ENCODE results near the gene TNNI3.
"Not testable (repeated sequence)": the region's sequence is repeated elsewhere in the genome, so short reads cannot be mapped to it uniquely, and the experiment has no call there.

Gene TNNI3

GRCh38 chr19:55181740-55182139 is 24.2 kb upstream of the TNNI3 start:
- H3K4me3 ChIP-seq (ENCODE audit: low read length) = no peak overlapping the region

DNA sequence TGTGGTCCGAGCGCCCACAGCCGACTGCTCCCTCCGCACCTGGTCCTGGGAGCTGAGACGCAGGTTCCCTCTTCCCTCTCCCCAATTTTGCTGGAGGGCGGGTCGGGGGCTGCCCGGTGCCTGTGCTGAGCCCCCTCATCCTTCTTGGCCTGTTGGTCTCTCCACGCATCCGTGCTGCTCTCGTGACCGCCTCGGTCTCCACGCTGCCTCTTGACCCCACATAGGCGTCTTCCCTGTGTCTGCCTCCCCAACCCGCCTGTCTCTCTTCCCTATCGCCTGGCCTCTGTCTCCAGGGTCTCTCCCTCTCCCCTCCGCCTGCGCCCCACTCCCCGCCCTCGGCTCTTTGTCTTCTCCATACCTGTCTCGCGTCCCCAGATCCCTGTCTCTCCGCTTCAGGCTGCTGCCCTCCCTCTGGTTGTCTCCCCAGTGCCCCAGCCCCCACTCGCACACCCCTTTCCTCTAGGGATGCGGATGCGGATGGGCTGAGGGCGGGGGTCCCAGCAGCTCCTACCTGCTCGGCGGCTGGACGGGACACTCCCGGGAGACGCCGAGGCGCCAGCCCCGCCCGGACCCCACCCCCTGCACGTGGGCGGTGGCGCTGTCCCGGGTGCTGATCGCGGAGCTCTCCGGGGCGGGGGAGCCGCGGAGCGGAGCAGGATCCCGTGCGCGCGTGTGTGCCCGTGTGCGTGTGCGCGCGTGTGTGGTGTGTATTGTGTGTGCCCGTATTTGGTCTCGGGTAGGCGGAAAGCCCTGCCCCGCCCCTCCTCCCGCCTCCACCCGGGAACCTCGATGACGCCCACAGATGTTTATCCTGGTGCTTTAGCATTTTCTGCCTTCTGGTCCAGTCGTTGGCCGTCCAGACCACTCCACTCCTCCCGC is 22.3 kb upstream of the TNNI3 start, which contains the start of gene SYT5:
Gene SYT5 (minus strand): TSS at position 684 of the 879 bp plus-strand sequence. CDS start 1,248 bp downstream, outside the sequence.
- Histone ChIP-seq H3K4me3 (ENCODE audit: low read length) (peak within 1 kb of the TSS; percentile 56), H3K4me1 (ENCODE audit: control insufficient read depth, insufficient read depth, low read length) (peaks cover 10% of the 10 kb centered on the region), H3K4me2 (ENCODE audit: low read length) (peak within 1 kb of the TSS; percentile 76), H3K9ac (ENCODE audit: low read depth, low read length) (no peak within 1 kb of the TSS), H3K27me3 (ENCODE audit: control insufficient read depth, insufficient read depth, low read length) (peaks cover 59% of the 10 kb centered on the region), H3K9me3 (replicated peaks; ENCODE audit: low read length) (no peaks in the 10 kb centered on the region), H3K36me3 (ENCODE audit: insufficient read depth, low read length) (no peaks in the 10 kb centered on the region)

More at GRCh38 chr19:55181740-55182139, 24.2 kb upstream of the TNNI3 start:
- Histone ChIP-seq H3K4me2 (ENCODE audit: low read length) (no peak overlapping the region), H3K9ac (ENCODE audit: low read depth, low read length) (no peak overlapping the region), H3K4me1 (ENCODE audit: control insufficient read depth, insufficient read depth, low read length) (peaks cover 10% of the 10 kb centered on the region), H3K36me3 (ENCODE audit: insufficient read depth, low read length) (no peaks in the 10 kb centered on the region), H3K9me3 (replicated peaks; ENCODE audit: low read length) (no peaks in the 10 kb centered on the region), H3K27me3 (ENCODE audit: control insufficient read depth, insufficient read depth, low read length) (peaks cover 49% of the 10 kb centered on the region)

- Histone ChIP-seq H3K36me3 (ENCODE audit: insufficient read depth, low read length) (no peaks in the 10 kb centered on the region), H3K4me3 (ENCODE audit: low read length) (peak overlapping the region; percentile 56), H3K27me3 (ENCODE audit: control insufficient read depth, insufficient read depth, low read length) (peaks cover 65% of the 10 kb centered on the region), H3K9ac (ENCODE audit: low read depth, low read length) (no peak overlapping the region), H3K4me1 (ENCODE audit: control insufficient read depth, insufficient read depth, low read length) (peaks cover 10% of the 10 kb centered on the region), H3K9me3 (replicated peaks; ENCODE audit: low read length) (no peaks in the 10 kb centered on the region), H3K4me2 (ENCODE audit: low read length) (peak overlapping the region; percentile 76)
These were observed 21.5 kb upstream of the TNNI3 start for GRCh38 chr19:55178781-55179599.

- peaks cover 23% of the 10 kb centered on the region for H3K4me1 ChIP-seq (ENCODE audit: control insufficient read depth, insufficient read depth, low read length)
- no peak overlapping the region for H3K4me3 ChIP-seq (ENCODE audit: low read length)
- no peaks in the 10 kb centered on the region for H3K36me3 ChIP-seq (ENCODE audit: insufficient read depth, low read length)
- no peak overlapping the region for H3K4me2 ChIP-seq (ENCODE audit: low read length)
- peaks cover 52% of the 10 kb centered on the region for H3K27me3 ChIP-seq (ENCODE audit: control insufficient read depth, insufficient read depth, low read length)
- no peak overlapping the region for H3K9ac ChIP-seq (ENCODE audit: low read depth, low read length)
- no peaks in the 10 kb centered on the region for H3K9me3 ChIP-seq (replicated peaks; ENCODE audit: low read length)
These were observed 18.5 kb upstream of the TNNI3 start for GRCh38 chr19:55176076-55176475.

DNA sequence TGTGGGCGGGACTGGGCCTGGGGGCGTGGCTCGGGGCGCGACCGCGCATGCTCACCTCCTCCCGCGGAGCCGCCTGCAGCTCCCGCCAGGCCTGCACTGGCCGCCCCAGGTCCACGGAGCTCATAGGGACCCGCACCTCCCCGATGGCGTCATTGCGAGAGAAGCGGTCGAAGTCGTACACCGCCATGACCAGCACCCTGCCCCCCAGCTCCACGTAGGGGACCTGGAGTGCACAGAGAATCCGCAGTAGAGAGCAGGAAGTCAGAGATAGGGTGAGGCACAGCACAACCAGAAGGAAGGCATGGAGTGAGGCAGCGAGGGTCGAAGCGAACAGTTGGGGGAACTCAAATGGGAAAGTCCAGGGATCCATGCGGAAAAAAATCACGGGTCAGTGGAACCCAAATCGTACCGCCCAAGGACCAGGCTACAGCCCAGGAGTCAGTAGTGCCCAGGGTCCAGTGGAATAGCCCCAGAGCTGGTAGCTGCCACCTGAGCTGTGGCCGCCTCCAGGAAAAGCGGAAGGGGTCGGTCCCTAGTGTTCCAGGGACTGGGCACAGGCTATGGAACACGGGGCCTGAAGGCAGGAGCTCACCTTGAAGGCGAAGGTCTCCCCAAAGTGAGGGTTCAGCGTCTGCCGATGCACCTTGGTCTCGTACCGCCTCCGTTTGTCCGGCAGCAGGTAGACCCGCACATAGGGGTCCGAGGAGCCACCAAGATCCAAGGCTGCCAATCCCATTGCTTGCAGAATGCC is 17.8 kb upstream of the TNNI3 start:
- H3K4me3 ChIP-seq (ENCODE audit: low read length) = no peak overlapping the region
- H3K9ac ChIP-seq (ENCODE audit: low read depth, low read length) = no peak overlapping the region
- H3K4me2 ChIP-seq (ENCODE audit: low read length) = no peak overlapping the region
- H3K36me3 ChIP-seq (ENCODE audit: insufficient read depth, low read length) = no peaks in the 10 kb centered on the region
- peaks cover 23% of the 10 kb centered on the region for H3K4me1 ChIP-seq (ENCODE audit: control insufficient read depth, insufficient read depth, low read length)
- H3K27me3 ChIP-seq (ENCODE audit: control insufficient read depth, insufficient read depth, low read length) = peaks cover 48% of the 10 kb centered on the region
- no peaks in the 10 kb centered on the region for H3K9me3 ChIP-seq (replicated peaks; ENCODE audit: low read length)

GRCh38 chr19:55174425-55175116 is 17.0 kb upstream of the TNNI3 start:
- peaks cover 47% of the 10 kb centered on the region for H3K27me3 ChIP-seq (ENCODE audit: control insufficient read depth, insufficient read depth, low read length)
- H3K4me3 ChIP-seq (ENCODE audit: low read length) = no peak overlapping the region
- no peak overlapping the region for H3K9ac ChIP-seq (ENCODE audit: low read depth, low read length)
- H3K4me1 ChIP-seq (ENCODE audit: control insufficient read depth, insufficient read depth, low read length) = peaks cover 20% of the 10 kb centered on the region
- H3K4me2 ChIP-seq (ENCODE audit: low read length) = peak overlapping the region; percentile 80
- no peaks in the 10 kb centered on the region for H3K9me3 ChIP-seq (replicated peaks; ENCODE audit: low read length)
- H3K36me3 ChIP-seq (ENCODE audit: insufficient read depth, low read length) = no peaks in the 10 kb centered on the region

DNA sequence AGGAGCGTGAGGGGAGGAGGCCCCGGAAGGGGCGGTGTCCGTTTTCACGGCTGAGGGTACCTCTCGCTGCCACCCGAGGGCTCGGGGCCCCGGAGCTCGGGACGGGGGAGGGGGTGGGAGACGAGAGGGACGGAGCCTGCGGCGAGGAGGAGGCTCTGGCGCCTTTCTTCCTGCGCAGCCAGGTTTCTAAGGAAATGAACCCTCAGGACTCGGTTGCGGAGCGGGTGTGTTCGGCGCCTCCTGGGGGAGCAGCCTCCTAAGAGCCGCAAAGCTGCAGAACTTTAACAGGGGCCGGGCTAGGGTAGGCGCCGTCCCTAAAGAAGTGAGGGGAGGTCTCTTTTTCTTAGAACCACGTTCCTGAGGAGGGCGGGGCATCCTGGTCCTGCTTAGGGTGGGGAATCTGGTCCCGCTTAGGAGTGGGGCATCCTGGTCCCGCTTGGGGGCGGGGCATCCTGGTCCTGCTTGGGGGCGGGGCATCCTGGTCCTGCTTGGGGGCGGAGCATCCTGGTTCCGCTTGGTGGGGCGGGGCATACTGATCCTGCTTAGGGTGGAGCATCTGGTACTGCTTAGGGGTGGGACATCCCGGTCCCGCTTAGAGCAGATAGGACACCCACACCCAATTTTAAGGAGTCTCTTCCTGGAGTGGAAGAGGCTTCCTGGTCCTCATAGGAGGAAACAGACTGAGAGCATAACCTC is 16.3 kb upstream of the TNNI3 start:
- H3K27me3 ChIP-seq (ENCODE audit: control insufficient read depth, insufficient read depth, low read length) = peaks cover 46% of the 10 kb centered on the region

DNA sequence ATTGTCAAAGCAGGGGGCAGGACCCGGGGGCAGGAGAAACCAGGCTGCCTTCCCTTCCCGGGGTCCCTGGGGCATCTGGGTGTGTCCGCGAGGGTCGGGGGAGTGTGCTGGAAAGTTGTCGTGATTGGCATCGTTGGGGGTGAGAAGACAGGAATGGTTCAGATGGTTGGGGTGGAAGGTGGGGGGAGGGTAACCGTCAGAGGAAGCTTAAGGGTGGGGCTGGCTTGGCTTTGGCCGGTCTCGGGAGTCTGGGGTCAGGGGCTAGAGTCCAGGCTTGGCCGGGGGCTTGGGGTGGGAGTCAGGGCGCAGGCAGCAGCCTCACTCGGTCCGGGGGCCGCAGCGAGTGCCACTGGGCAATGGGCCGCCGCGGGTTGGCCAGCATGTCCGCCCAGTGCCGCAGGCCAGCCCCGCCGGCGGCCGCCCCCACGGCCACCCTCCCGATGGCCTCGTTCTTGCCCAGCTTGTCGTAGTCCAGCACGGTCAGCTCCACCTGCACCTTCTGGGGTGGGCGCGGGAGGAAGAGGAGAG is 15.7 kb upstream of the TNNI3 start:
- Histone ChIP-seq H3K27me3 (ENCODE audit: control insufficient read depth, insufficient read depth, low read length) (peaks cover 46% of the 10 kb centered on the region), H3K4me2 (ENCODE audit: low read length) (peak overlapping the region; percentile 80), H3K9me3 (replicated peaks; ENCODE audit: low read length) (no peaks in the 10 kb centered on the region), H3K36me3 (ENCODE audit: insufficient read depth, low read length) (no peaks in the 10 kb centered on the region), H3K4me3 (ENCODE audit: low read length) (peak overlapping the region; percentile 70), H3K4me1 (ENCODE audit: control insufficient read depth, insufficient read depth, low read length) (peaks cover 14% of the 10 kb centered on the region), H3K9ac (ENCODE audit: low read depth, low read length) (peak overlapping the region; percentile 51)

More for the DNA sequence above, 16.3 kb upstream of the TNNI3 start:
- Histone ChIP-seq H3K9ac (ENCODE audit: low read depth, low read length) (peak overlapping the region; percentile 51), H3K4me2 (ENCODE audit: low read length) (peak overlapping the region; percentile 80), H3K4me1 (ENCODE audit: control insufficient read depth, insufficient read depth, low read length) (peaks cover 14% of the 10 kb centered on the region), H3K9me3 (replicated peaks; ENCODE audit: low read length) (no peaks in the 10 kb centered on the region), H3K36me3 (ENCODE audit: insufficient read depth, low read length) (no peaks in the 10 kb centered on the region), H3K4me3 (ENCODE audit: low read length) (peak overlapping the region; percentile 70)

GRCh38 chr19:55172741-55173140 is 15.2 kb upstream of the TNNI3 start:
- Histone ChIP-seq H3K36me3 (ENCODE audit: insufficient read depth, low read length) (no peaks in the 10 kb centered on the region), H3K4me3 (ENCODE audit: low read length) (peak overlapping the region; percentile 70), H3K9ac (ENCODE audit: low read depth, low read length) (peak overlapping the region; percentile 51)

DNA sequence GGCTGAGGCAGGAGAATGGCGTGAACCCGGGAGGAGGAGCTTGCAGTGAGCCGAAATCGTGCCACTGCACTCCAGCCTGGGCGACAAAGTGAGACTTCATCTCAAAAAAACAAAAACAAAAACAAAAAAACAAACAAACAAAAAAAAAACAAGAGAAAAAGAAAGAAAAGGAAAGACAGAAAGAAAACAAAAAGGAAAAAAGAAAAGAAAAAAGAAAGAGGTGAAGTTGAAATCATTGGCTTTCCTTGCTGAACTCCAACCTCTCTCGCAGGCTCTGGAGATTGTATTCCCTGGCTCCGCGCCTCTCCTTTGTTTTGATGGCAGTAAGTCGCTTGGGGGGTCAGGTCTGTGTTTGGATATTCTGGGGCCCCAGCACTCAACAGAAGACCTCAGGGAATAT is 14.8 kb upstream of the TNNI3 start:
- Histone ChIP-seq H3K27me3 (ENCODE audit: control insufficient read depth, insufficient read depth, low read length) (peaks cover 49% of the 10 kb centered on the region), H3K4me1 (ENCODE audit: control insufficient read depth, insufficient read depth, low read length) (peaks cover 14% of the 10 kb centered on the region), H3K4me2 (ENCODE audit: low read length) (peak overlapping the region; percentile 80)
- not testable (repeated sequence) for H3K36me3 ChIP-seq (ENCODE audit: insufficient read depth, low read length); H3K9ac ChIP-seq (ENCODE audit: low read depth, low read length); H3K4me3 ChIP-seq (ENCODE audit: low read length); H3K9me3 ChIP-seq (replicated peaks; ENCODE audit: low read length)

More at GRCh38 chr19:55172741-55173140, 15.2 kb upstream of the TNNI3 start:
- Histone ChIP-seq H3K4me1 (ENCODE audit: control insufficient read depth, insufficient read depth, low read length) (peaks cover 14% of the 10 kb centered on the region), H3K27me3 (ENCODE audit: control insufficient read depth, insufficient read depth, low read length) (peaks cover 47% of the 10 kb centered on the region), H3K4me2 (ENCODE audit: low read length) (peak overlapping the region; percentile 80), H3K9me3 (replicated peaks; ENCODE audit: low read length) (no peaks in the 10 kb centered on the region)

Data from skeletal muscle satellite cell (primary cell).